Measurements from ENCODE around the gene DMXL1.

GRCh38 chr5:119239119-119239417 is 168.2 kb downstream of the DMXL1 start:
- TF ChIP-seq CTCF (IDR thresholded peaks at IDR 0.05) (no peak), POLR2A (IDR thresholded peaks at IDR 0.05) (no peak)
